Activated CD4-positive, alpha-beta memory T cell treated with anti-CD3 and anti-CD28 coated beads, Interleukin-2, amount 10 ng/mL, durations not matched to agents 7 days and 5 days (primary cell): ENCODE data around the gene RGS7. TPM values are rescaled to one million over a fixed set of nuclear protein-coding genes. Genes with fewer than 3 reads are reported as not detected.

ENCODE experiments used
- CTCF ChIA-PET: fragments of 350-600 bp; sonication (Branson Sonifier 250); formaldehyde crosslinking; loops from one replicate; lab custom pipeline; 2021; ENCODE audit warnings: antibody characterized with exemption, inconsistent platforms; lab: Charles Lee
- POLR2A ChIA-PET: fragments of 350-600 bp; sonication (Branson Sonifier 250); formaldehyde crosslinking; loops from one replicate; lab custom pipeline; 2021; ENCODE audit warnings: antibody characterized with exemption; lab: Charles Lee
- DNase-seq: peaks from one replicate; pipeline ENCODE4 v3.0.0-alpha.2; 2020
- H3K27ac Mint-ChIP-seq: one replicate; pipeline ENCODE4 v1.8.0; 2021; ENCODE audit warnings: mild to moderate bottlenecking, mixed read lengths
- H3K27me3 Mint-ChIP-seq: one replicate; pipeline ENCODE4 v1.8.0; 2021; ENCODE audit warnings: mixed read lengths
- H3K36me3 Mint-ChIP-seq: one replicate; pipeline ENCODE4 v1.8.0; 2021; ENCODE audit warnings: low read depth, mixed read lengths
- H3K4me1 Mint-ChIP-seq: one replicate; pipeline ENCODE4 v1.8.0; 2021; ENCODE audit warnings: mixed read lengths
- H3K4me3 Mint-ChIP-seq: one replicate; pipeline ENCODE4 v1.8.0; 2021; ENCODE audit warnings: mild to moderate bottlenecking, mixed read lengths
- H3K9me3 Mint-ChIP-seq: one replicate; pipeline ENCODE4 v1.8.0; 2021; ENCODE audit warnings: mixed read lengths
- total RNA-seq, 2 experiments: library from RNA; stranded (reverse); gene quantifications; one replicate each; pipeline ENCODE4 v1.2.3, GENCODE V29; 2021

Gene RGS7
- total RNA-seq, 2 experiments from 2014 or later, result not detected

DNA sequence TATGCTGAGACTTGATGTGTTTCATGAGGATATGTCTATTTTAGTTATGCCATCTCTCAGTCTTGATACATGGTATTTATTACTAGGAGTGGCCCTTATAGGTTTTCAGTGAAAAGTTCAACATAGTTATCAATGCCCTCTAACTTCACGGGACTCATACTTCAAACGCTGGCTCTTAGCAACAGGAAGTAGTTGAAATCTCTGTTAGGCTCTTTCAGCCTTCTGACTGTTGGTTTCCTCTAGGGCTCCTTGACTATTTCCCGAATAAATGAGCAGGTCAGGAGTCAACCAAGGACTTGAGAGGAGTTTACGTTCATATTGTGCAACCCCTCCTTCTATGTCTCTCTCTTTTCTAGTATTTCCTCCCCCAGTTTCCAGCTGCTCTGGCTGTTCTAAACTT lies 141.8 kb downstream of the RGS7 start:
- DNase-seq, result no peak
- Mint-ChIP-seq H3K4me3 (no peak overlapping the region), H3K9me3 (peaks cover 4% of the 10 kb centered on the region), H3K27me3 (no peaks in the 10 kb centered on the region), H3K27ac (no peak overlapping the region), H3K36me3 (no peaks in the 10 kb centered on the region), H3K4me1 (no peaks in the 10 kb centered on the region)
- ChIA-PET CTCF (no interaction called here), POLR2A (no interaction called here)

DNA sequence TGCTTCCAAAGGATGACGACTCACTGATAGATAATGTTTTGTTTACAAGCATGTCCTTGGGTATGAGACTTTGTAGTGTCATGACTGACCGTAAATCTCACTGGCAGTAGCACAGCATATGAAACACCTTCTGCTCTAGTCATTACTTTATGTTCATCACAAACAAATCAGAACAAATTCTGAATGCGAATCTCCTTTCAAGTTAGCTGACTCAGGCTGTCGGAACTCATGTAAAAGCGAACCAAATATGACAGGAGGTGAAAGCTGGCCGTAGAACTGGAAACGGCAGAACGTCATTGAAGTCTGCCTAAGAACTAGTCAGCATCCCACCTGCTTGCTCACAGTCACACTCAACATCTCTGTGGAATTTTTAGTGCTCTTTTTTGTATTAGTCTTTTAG lies 143.9 kb downstream of the RGS7 start:
- ChIA-PET POLR2A (no interaction called here), CTCF (no interaction called here)
- Mint-ChIP-seq H3K27ac (no peak overlapping the region), H3K27me3 (no peaks in the 10 kb centered on the region), H3K4me3 (no peak overlapping the region), H3K36me3 (no peaks in the 10 kb centered on the region), H3K4me1 (no peaks in the 10 kb centered on the region), H3K9me3 (peaks cover 9% of the 10 kb centered on the region)
- no peak for DNase-seq

DNA sequence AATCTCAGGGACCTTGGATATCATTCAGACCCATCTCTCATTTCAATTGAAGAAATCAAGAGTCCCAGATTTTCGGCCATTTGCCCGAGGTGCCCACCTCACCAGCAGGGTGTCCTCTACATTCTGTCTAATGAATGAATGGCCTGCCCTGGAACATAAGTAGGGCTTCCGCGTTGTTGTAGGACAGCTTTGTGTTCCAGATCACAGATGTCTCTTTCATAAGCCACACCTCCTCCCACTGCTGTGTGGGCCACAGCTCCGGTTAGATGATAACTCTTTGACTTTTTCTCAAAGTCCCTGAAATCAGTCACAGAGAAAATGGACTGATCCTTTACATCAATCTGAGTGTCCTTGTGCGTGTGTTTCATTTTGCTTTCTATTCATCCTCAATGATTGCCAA lies 144.4 kb downstream of the RGS7 start:
- H3K36me3 Mint-ChIP-seq, result no peaks in the 10 kb centered on the region
- DNase-seq, result no peak
- ChIA-PET POLR2A (no interaction called here), CTCF (no interaction called here)
- no peaks in the 10 kb centered on the region for H3K27me3 Mint-ChIP-seq
- peaks cover 9% of the 10 kb centered on the region for H3K9me3 Mint-ChIP-seq
- H3K4me3 Mint-ChIP-seq, result no peak overlapping the region
- no peak overlapping the region for H3K27ac Mint-ChIP-seq
- no peaks in the 10 kb centered on the region for H3K4me1 Mint-ChIP-seq

DNA sequence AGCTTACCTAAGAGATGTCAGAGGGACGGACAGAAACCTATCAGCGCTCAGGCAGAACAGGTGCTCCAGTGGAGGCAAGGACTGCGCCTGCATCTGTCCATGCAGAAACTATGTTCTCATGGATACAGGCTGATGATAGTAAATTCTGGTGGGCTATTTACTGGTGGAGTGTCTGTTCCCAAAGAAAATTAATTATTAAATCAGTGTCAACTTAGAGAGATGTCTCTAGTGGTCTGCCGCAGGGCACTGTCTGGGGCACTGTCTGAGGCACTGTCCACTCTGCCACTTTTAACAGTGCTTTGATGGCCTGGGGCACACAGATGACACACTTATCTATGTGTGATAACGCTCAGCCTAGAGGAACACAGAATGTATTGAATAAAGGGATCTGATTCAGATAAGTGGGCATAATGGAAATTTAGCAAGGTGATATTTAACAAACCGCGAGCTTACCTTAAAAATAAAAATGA lies 148.1 kb downstream of the RGS7 start:
- H3K9me3 Mint-ChIP-seq, result peaks cover 9% of the 10 kb centered on the region
- H3K4me3 Mint-ChIP-seq, result no peak overlapping the region
- H3K27ac Mint-ChIP-seq, result no peak overlapping the region
- no peaks in the 10 kb centered on the region for H3K27me3 Mint-ChIP-seq
- H3K4me1 Mint-ChIP-seq, result no peaks in the 10 kb centered on the region
- ChIA-PET POLR2A (no interaction called here), CTCF (no interaction called here)
- DNase-seq, result no peak
- no peaks in the 10 kb centered on the region for H3K36me3 Mint-ChIP-seq

DNA sequence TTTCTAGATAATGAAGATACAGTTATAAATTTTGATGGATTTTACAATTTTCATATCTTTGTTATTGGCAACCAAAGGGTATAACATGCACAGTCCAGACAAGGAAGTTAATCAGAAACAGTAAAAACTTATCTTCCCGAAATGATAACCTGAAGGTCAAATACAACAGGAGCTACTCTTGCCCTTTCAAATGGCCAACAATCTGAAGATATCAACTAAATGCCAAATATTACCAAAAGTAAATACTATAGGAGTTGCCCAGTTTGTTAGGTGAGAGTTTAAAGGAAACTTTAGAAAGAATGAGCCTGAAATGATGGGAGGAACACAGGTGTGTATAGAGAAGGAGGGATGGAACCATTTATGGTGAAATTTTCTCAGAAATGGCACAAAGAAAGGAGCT lies 153.2 kb downstream of the RGS7 start:
- Mint-ChIP-seq H3K36me3 (no peaks in the 10 kb centered on the region), H3K9me3 (peaks cover 7% of the 10 kb centered on the region), H3K4me3 (no peak overlapping the region), H3K27ac (no peak overlapping the region), H3K4me1 (no peaks in the 10 kb centered on the region), H3K27me3 (no peaks in the 10 kb centered on the region)
- ChIA-PET CTCF (no interaction called here), POLR2A (no interaction called here)
- no peak for DNase-seq

DNA sequence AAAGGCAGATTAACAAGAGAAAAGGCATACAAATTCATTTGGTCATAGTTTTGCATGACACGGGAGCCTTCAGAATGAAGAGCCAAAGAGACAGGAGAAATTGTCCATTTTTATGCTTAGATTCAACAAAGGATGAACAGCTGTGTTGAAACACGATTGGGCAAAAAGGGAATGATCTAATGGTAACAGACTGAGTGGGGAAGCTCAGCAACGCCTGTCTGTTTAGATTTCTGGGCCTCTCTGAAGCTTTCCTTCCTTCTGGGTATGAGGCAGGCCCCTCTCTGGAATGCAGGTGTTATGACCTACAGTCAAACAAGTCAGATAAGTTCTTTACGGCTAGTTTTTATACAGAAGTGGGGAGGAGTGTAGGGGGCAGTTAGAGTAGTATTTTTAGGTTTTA lies 154.6 kb downstream of the RGS7 start:
- Mint-ChIP-seq H3K4me3 (no peak overlapping the region), H3K27ac (no peak overlapping the region), H3K9me3 (peaks cover 3% of the 10 kb centered on the region), H3K27me3 (no peaks in the 10 kb centered on the region), H3K36me3 (no peaks in the 10 kb centered on the region), H3K4me1 (no peaks in the 10 kb centered on the region)
- ChIA-PET CTCF (no interaction called here), POLR2A (no interaction called here)
- no peak for DNase-seq

DNA sequence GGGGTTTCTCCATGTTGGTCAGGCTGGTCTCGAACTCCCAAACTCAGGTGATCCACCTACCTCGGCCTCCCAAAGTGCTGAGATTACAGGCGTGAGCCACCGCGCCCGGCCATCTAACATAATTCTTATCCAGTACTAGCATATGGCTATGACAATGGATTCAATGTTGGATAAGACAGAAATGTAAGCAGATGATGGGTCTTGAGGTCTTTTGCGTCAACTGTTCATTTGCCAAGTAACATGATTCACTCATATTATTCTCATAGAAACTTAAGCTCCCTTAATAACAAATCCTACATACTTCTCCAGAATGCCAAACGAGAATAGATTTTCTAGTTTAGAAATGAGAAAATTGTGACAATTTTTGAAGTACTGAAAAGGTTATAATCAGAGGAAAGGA lies 170.3 kb downstream of the RGS7 start:
- CTCF ChIA-PET, result no interaction called here
- no peak for DNase-seq
- Mint-ChIP-seq H3K4me3 (no peak overlapping the region), H3K4me1 (no peaks in the 10 kb centered on the region), H3K27ac (no peak overlapping the region), H3K36me3 (no peaks in the 10 kb centered on the region), H3K27me3 (no peaks in the 10 kb centered on the region), H3K9me3 (peaks cover 9% of the 10 kb centered on the region)
- POLR2A ChIA-PET, result no interaction called here

DNA sequence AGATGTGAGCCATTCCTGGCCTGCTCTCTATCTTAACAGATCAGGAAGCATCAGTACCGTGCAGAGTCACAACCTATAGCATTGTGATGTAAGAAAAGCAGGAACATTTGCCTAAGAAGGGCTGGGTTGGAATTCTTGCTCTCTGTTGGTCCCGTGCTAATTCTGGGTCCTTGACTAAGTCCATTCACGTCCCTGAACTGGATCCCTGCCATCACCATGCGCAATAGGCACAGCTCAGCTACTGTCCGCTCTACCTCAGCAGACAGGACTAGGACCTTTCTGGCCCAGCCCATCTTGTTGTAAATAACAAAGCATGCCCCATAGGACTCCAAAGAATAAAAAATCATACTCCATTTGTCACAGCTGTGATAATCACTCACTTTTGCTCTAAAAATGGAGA lies 175.0 kb downstream of the RGS7 start:
- Mint-ChIP-seq H3K9me3 (peaks cover 14% of the 10 kb centered on the region), H3K4me1 (no peaks in the 10 kb centered on the region), H3K27ac (no peak overlapping the region), H3K27me3 (no peaks in the 10 kb centered on the region), H3K36me3 (no peaks in the 10 kb centered on the region), H3K4me3 (no peak overlapping the region)
- POLR2A ChIA-PET, result no interaction called here
- no peak for DNase-seq
- CTCF ChIA-PET, result no interaction called here

DNA sequence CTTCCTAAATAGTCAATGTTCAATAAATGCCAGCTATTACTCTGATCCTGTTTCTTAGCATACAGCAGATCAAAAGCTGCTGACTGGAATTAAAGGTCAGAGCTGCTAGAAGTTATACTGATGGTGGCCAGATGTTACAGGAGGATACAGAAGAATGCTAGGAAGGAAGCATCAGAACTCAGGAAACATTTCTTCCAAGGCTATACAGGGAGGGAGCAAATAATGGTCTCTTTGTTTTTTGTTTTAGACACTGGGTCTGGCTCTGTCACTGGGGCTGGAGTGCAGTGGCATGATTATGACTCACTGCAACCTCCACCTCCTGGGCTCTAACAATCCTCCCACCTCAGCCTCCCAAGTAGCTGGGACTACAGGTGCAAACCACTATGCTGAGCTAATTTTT lies 175.5 kb downstream of the RGS7 start:
- Mint-ChIP-seq H3K4me1 (no peaks in the 10 kb centered on the region), H3K27me3 (no peaks in the 10 kb centered on the region), H3K27ac (no peak overlapping the region), H3K36me3 (no peaks in the 10 kb centered on the region), H3K9me3 (peaks cover 16% of the 10 kb centered on the region), H3K4me3 (no peak overlapping the region)
- DNase-seq, result no peak
- ChIA-PET CTCF (no interaction called here), POLR2A (no interaction called here)

DNA sequence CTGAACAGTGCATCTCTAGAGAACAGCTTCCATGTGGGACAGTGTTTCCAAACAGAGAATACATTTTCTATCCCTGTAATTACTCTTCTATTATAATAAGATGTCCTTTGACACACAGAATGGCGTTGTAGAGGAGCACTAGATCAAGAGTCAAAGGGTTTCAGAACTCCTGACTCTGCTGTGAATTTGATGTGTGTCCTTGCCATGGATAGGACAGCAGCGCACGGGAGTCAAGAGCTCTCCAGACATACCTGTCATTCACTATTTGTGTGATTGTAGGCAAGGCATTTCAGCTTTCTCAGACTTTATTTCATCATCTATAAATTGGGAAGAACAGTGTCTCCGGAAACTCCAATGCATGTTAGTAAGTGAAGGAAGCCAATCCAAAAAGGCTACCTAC lies 176.4 kb downstream of the RGS7 start:
- no peak for DNase-seq
- Mint-ChIP-seq H3K4me3 (no peak overlapping the region), H3K9me3 (peaks cover 17% of the 10 kb centered on the region), H3K27ac (no peak overlapping the region), H3K36me3 (no peaks in the 10 kb centered on the region), H3K27me3 (no peaks in the 10 kb centered on the region), H3K4me1 (no peaks in the 10 kb centered on the region)
- POLR2A ChIA-PET, result no interaction called here
- CTCF ChIA-PET, result interaction anchor here (0.6 kb wide), 1 partner anchor 438 kb away, joined by 3 read pairs; no protein-coding TSS in a partner anchor

DNA sequence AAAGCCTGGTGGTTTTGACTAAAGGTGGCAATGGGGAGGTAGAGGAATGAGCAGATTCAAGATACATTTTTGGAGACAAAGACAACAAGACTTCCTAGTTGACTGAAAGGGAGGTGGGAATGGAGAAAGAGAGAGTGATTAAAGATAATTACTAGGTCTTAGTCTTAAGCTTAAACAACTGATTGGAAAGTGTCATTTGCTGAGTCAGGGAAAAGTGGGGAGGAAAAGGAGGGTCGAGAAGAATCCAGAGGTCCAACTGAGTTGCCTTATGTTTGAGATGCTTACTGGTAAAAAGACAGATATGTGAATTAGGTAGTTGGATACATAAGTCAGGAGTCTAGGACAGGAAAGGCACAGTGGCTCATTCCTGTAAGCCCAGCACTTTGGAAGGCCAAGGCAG lies 179.3 kb downstream of the RGS7 start:
- H3K4me3 Mint-ChIP-seq, result no peak overlapping the region
- H3K27ac Mint-ChIP-seq, result no peak overlapping the region
- no peaks in the 10 kb centered on the region for H3K36me3 Mint-ChIP-seq
- no peaks in the 10 kb centered on the region for H3K4me1 Mint-ChIP-seq
- peaks cover 16% of the 10 kb centered on the region for H3K9me3 Mint-ChIP-seq
- ChIA-PET POLR2A (no interaction called here), CTCF (no interaction called here)
- DNase-seq, result no peak
- H3K27me3 Mint-ChIP-seq, result no peaks in the 10 kb centered on the region

DNA sequence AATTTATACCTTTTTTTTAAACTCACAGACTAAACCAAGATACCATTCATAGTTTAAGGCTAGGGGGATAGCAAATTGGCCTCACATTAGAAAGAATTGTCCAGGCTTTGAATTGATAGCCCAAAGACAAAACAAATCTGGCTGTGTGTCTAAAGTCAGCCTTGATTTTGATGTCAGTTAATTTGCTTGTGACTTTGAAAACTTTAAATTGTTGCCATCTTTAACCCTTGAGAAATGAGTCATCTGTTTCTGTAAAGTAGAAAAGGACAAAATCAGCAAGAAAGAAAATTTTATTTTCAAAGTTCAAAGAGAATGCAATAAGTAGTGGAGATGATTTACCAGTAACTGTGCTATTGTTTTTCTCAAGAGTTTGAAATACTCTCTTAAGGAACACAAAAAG lies 184.5 kb downstream of the RGS7 start:
- H3K4me1 Mint-ChIP-seq, result no peaks in the 10 kb centered on the region
- DNase-seq, result no peak
- H3K9me3 Mint-ChIP-seq, result peaks cover 14% of the 10 kb centered on the region
- no peak overlapping the region for H3K27ac Mint-ChIP-seq
- no peak overlapping the region for H3K4me3 Mint-ChIP-seq
- CTCF ChIA-PET, result no interaction called here
- POLR2A ChIA-PET, result no interaction called here
- no peaks in the 10 kb centered on the region for H3K36me3 Mint-ChIP-seq
- H3K27me3 Mint-ChIP-seq, result no peaks in the 10 kb centered on the region

DNA sequence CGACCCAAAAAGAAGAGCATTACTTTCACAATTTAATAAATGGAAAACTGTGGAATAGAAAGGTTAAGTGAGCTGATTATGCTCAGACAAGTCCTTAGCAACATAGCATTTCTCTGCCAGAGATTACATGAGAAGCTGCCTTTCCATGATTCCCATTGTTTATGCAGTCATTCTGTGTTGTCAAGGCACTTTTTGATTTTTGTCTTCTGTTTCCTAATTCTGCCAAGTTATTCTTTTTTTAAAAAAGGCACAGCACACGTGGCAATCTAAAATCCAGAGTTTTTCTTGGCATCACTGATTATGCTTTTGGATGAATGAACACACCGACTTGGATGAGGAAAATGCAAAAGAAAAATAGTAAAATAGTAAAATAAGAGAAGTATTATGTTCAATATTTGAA lies 185.0 kb downstream of the RGS7 start:
- Mint-ChIP-seq H3K27ac (no peak overlapping the region), H3K4me1 (no peaks in the 10 kb centered on the region), H3K27me3 (no peaks in the 10 kb centered on the region), H3K9me3 (peaks cover 11% of the 10 kb centered on the region), H3K4me3 (no peak overlapping the region), H3K36me3 (no peaks in the 10 kb centered on the region)
- POLR2A ChIA-PET, result no interaction called here
- CTCF ChIA-PET, result no interaction called here
- DNase-seq, result no peak

DNA sequence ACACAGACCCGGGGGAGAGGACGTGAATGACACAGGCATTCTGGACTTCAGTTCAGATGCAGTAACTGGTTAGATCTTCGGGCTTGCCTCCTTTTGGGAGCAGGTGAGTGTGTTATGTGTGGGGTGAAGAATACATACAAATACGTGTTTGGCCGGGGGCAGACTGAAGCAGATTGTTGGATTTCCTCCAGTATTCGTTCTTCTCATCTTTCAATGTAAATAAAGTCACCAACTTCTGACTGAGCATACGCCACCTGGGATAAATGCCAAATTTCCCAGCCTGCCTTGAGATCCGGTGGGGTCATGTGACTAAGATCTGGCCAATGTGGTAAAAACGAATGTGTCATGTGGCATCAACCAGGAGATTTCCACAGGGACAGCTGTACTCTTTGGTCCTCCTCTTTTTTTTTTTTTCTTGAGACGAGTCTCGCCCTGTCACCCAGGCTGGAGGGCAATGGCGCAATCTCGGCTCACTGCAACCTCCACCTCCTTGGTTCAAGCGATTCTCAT lies 189.8 kb downstream of the RGS7 start:
- CTCF ChIA-PET, result no interaction called here
- Mint-ChIP-seq H3K9me3 (peaks cover 10% of the 10 kb centered on the region), H3K4me1 (no peaks in the 10 kb centered on the region), H3K36me3 (no peaks in the 10 kb centered on the region), H3K4me3 (no peak overlapping the region), H3K27ac (no peak overlapping the region), H3K27me3 (no peaks in the 10 kb centered on the region)
- POLR2A ChIA-PET, result no interaction called here
- no peak for DNase-seq
